ENCODE results near the gene LIX1L.
"Not testable (repeated sequence)": the region's sequence is repeated elsewhere in the genome, so short reads cannot be mapped to it uniquely, and the experiment has no call there.

The LIX1L gene

GRCh38 chr1:145927916-145928643 lies 29.7 kb downstream of the LIX1L start:
- peak in 1 of 2 experiments; percentile 28 for DNase-seq

- DNase-seq, result peak; percentile 91 to 95
Observed at GRCh38 chr1:145927063-145927886, 30.5 kb downstream of the LIX1L start, which contains the start of gene RBM8A. TSS of gene RBM8A (minus strand) at chr1:145927484. CDS start at chr1:145927426, 58 bp downstream.

- peak; percentile 55 to 65 for DNase-seq
Observed at GRCh38 chr1:145926686-145927062, 31.1 kb downstream of the LIX1L start.

GRCh38 chr1:145922266-145922665 lies 35.6 kb downstream of the LIX1L start:
- no peak for DNase-seq

GRCh38 chr1:145920297-145920696 lies 37.5 kb downstream of the LIX1L start:
- DNase-seq, result not testable (repeated sequence)

- DNase-seq, result peak in 1 of 2 experiments; percentile 46
Observed at GRCh38 chr1:145918992-145919939, 38.6 kb downstream of the LIX1L start.

- DNase-seq, result peak; percentile 94 to 95
Observed at GRCh38 chr1:145918144-145918991, 39.4 kb downstream of the LIX1L start, which contains the start of gene PEX11B. TSS of gene PEX11B (minus strand) at chr1:145918717. CDS start at chr1:145918688, 29 bp downstream.

- no peak for DNase-seq
Observed at GRCh38 chr1:145917595-145917994, 40.2 kb downstream of the LIX1L start.

- no peak for DNase-seq
Observed at GRCh38 chr1:145916745-145917144, 41.1 kb downstream of the LIX1L start.

- no peak for DNase-seq
Observed at GRCh38 chr1:145912128-145912641, 45.6 kb downstream of the LIX1L start.

- DNase-seq, result no peak
Observed at GRCh38 chr1:145908653-145909052, 49.2 kb downstream of the LIX1L start.

GRCh38 chr1:145906954-145907753 lies 50.7 kb downstream of the LIX1L start:
- no peak for DNase-seq

- no peak for DNase-seq
Observed at GRCh38 chr1:145901312-145902021, 56.4 kb downstream of the LIX1L start.

- no peak for DNase-seq
Observed at GRCh38 chr1:145898756-145899155, 59.1 kb downstream of the LIX1L start.

GRCh38 chr1:145897969-145898368 lies 59.8 kb downstream of the LIX1L start:
- DNase-seq, result no peak

- no peak for DNase-seq
Observed at GRCh38 chr1:145895471-145895870, 62.3 kb downstream of the LIX1L start.

GRCh38 chr1:145893306-145894055 lies 64.3 kb downstream of the LIX1L start:
- no peak for DNase-seq

GRCh38 chr1:145892486-145893087 lies 65.2 kb downstream of the LIX1L start:
- no peak for DNase-seq
